Measurements from ENCODE around the gene ENTPD7. TPM values are rescaled to one million over a fixed set of nuclear protein-coding genes. Genes with fewer than 3 reads are reported as not detected.
A peak's percentile ranks its signal among the peaks of the same experiment; 100 is the strongest.

Gene ENTPD7
- total and polyA plus RNA-seq, 2 experiments from 2014 or later = 18.6 to 53.3 TPM

DNA sequence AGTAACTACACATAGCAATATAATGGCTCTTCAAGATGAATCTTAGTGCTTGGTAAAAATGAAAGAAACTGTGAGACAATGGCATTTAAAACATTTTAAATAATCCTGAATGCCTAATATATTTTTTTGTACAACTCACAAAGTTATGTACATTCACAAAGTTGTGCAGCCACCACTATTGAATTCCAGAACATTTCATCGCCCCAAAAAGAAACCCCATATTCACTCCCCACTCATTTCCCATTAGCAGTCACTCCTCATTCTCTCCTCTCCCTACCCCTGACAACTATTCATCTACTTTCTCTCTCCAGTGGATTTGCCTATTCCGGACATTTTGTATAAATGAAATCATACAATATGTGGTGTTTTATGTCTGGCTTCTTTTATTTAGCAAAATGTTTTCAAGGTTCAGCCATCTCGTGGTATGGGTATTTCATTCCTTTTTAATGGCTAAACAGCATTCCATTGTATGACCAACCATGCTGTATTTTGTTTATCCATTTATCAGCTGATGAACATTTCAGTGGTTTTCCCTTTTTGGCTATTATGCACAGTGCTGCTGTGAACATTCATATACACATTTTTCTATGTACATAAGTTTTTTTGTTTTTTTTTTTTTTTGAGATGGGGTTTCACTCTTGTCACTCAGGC is 34.7 kb downstream of the ENTPD7 start:
- DNase-seq (ENCODE audit: low spot score) = no peak
- no peaks in the 10 kb centered on the region for H3K9me3 ChIP-seq (ENCODE audit: low read depth)
- no peaks in the 10 kb centered on the region for H3K9me2 ChIP-seq (replicated peaks; ENCODE audit: insufficient read depth)
- no peaks in the 10 kb centered on the region for H3K36me3 ChIP-seq (replicated peaks; ENCODE audit: insufficient read depth, low read depth)
- H3K27ac ChIP-seq = no peak overlapping the region
- H3K4me3 ChIP-seq = no peak overlapping the region
- TF ChIP-seq EZH2 (IDR thresholded peaks at IDR 0.05; ENCODE audit: borderline replicate concordance) = no peak
- TF ChIP-seq, protein P1, sequence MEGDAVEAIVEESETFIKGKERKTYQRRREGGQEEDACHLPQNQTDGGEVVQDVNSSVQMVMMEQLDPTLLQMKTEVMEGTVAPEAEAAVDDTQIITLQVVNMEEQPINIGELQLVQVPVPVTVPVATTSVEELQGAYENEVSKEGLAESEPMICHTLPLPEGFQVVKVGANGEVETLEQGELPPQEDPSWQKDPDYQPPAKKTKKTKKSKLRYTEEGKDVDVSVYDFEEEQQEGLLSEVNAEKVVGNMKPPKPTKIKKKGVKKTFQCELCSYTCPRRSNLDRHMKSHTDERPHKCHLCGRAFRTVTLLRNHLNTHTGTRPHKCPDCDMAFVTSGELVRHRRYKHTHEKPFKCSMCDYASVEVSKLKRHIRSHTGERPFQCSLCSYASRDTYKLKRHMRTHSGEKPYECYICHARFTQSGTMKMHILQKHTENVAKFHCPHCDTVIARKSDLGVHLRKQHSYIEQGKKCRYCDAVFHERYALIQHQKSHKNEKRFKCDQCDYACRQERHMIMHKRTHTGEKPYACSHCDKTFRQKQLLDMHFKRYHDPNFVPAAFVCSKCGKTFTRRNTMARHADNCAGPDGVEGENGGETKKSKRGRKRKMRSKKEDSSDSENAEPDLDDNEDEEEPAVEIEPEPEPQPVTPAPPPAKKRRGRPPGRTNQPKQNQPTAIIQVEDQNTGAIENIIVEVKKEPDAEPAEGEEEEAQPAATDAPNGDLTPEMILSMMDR (IDR thresholded peaks at IDR 0.05; ENCODE audit: poor library complexity) = no peak
- H3K4me2 ChIP-seq = no peak overlapping the region
- WGBS (ENCODE audit: low lambda C conversion rate, missing lambda C conversion rate) = 97% methylated on average over 3 of the region's 3 CpGs
- no peaks in the 10 kb centered on the region for H4K20me1 ChIP-seq (ENCODE audit: insufficient read depth, poor library complexity, severe bottlenecking)
- no peaks in the 10 kb centered on the region for H3K79me2 ChIP-seq
- H3K4me1 ChIP-seq (ENCODE audit: insufficient read depth) = no peaks in the 10 kb centered on the region
- H2AFZ ChIP-seq = no peak overlapping the region
- H3K27me3 ChIP-seq = no peaks in the 10 kb centered on the region

DNA sequence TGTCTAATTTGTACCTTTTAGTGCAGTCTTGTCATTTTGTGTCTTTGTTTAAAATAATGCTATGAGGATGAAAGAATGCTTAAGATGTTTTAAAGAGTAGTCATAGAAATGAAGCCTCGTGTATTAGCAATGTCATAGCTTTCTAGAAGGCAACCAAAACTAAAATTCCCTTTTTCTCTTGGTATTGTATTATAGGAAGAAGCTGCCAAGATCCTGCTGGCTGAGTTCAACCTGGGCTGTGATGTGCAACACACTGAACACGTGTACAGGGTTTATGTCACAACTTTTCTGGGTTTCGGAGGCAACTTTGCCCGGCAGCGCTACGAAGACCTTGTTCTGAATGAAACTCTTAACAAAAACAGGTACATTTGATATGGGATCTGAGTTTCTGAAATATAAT is 36.5 kb downstream of the ENTPD7 start:
- Histone ChIP-seq H3K4me1 (ENCODE audit: insufficient read depth) (no peaks in the 10 kb centered on the region), H3K4me2 (no peak overlapping the region), H3K36me3 (replicated peaks; ENCODE audit: insufficient read depth, low read depth) (no peaks in the 10 kb centered on the region), H4K20me1 (ENCODE audit: insufficient read depth, poor library complexity, severe bottlenecking) (no peaks in the 10 kb centered on the region), H3K9me2 (replicated peaks; ENCODE audit: insufficient read depth) (no peaks in the 10 kb centered on the region), H2AFZ (no peak overlapping the region), H3K9me3 (ENCODE audit: low read depth) (no peaks in the 10 kb centered on the region), H3K4me3 (no peak overlapping the region), H3K79me2 (no peaks in the 10 kb centered on the region), H3K27me3 (no peaks in the 10 kb centered on the region), H3K27ac (no peak overlapping the region)
- 94% methylated on average over 6 of the region's 6 CpGs for WGBS (ENCODE audit: low lambda C conversion rate, missing lambda C conversion rate)
- TF ChIP-seq EZH2 (IDR thresholded peaks at IDR 0.05; ENCODE audit: borderline replicate concordance) (no peak), EZH2phosphoT487 (IDR thresholded peaks at IDR 0.05; ENCODE audit: low read depth, severe bottlenecking, unreplicated experiment) (no peak)
- TF ChIP-seq, protein P1 (IDR thresholded peaks at IDR 0.05; ENCODE audit: poor library complexity) = no peak
- DNase-seq (ENCODE audit: low spot score) = no peak

DNA sequence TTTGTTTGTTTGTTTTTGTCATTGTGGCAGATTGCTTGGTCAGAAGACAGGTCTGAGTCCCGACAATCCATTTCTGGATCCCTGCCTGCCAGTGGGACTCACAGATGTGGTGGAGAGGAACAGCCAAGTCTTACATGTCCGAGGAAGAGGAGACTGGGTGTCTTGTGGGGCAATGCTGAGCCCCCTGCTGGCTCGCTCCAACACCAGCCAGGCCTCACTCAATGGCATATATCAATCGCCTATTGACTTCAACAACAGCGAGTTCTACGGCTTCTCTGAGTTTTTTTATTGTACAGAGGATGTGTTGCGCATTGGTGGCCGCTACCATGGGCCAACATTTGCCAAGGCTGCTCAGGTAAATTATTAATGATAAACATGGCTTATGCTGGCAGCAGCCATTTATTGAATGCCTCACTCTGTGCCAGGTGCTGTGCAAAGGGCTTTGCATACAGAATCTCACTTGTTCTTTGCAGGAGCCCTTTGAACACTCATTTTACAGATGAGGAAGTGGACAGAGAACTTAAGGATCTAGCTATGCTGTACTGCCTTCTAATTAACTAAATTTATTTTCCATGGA is 39.3 kb downstream of the ENTPD7 start:
- no peaks in the 10 kb centered on the region for H3K36me3 ChIP-seq (replicated peaks; ENCODE audit: insufficient read depth, low read depth)
- 95% methylated on average over 8 of the region's 8 CpGs for WGBS (ENCODE audit: low lambda C conversion rate, missing lambda C conversion rate)
- TF ChIP-seq EZH2phosphoT487 (IDR thresholded peaks at IDR 0.05; ENCODE audit: low read depth, severe bottlenecking, unreplicated experiment) (no peak), EZH2 (IDR thresholded peaks at IDR 0.05; ENCODE audit: borderline replicate concordance) (no peak)
- TF ChIP-seq, protein P1 (IDR thresholded peaks at IDR 0.05; ENCODE audit: poor library complexity) = peak; percentile 5

More for the DNA sequence above, 39.3 kb downstream of the ENTPD7 start:
- Histone ChIP-seq H3K27ac (no peak overlapping the region), H3K4me3 (no peak overlapping the region), H3K4me2 (no peak overlapping the region), H4K20me1 (ENCODE audit: insufficient read depth, poor library complexity, severe bottlenecking) (no peaks in the 10 kb centered on the region), H3K9me2 (replicated peaks; ENCODE audit: insufficient read depth) (no peaks in the 10 kb centered on the region), H3K27me3 (no peaks in the 10 kb centered on the region), H3K9me3 (ENCODE audit: low read depth) (no peaks in the 10 kb centered on the region), H2AFZ (no peak overlapping the region), H3K4me1 (ENCODE audit: insufficient read depth) (no peaks in the 10 kb centered on the region), H3K79me2 (no peaks in the 10 kb centered on the region)
- DNase-seq (ENCODE audit: low spot score) = no peak

Data from hepatocyte (in vitro differentiated cells).